Neural cell (in vitro differentiated cells): ENCODE results near the gene ERC2. TPM values are rescaled to one million over a fixed set of nuclear protein-coding genes. Genes with fewer than 3 reads are reported as not detected.

Experiments
- H2AFZ ChIP-seq: fragments of 200-600, 300-800 bp; sonication (generic), shearing (Covaris generic); 2 replicates; pipeline ENCODE4 v1.6.0; 2014; ENCODE audit warnings: low read depth, mild to moderate bottlenecking, antibody characterized with exemption, low read length, moderate library complexity
- H3F3A ChIP-seq: fragments of 200-600 bp; shearing (Covaris generic); 2 replicates; pipeline ENCODE4 v1.6.1; 2016; ENCODE audit warnings: mild to moderate bottlenecking, moderate library complexity, mixed read lengths, antibody characterized with exemption, low read length; ENCODE audit not compliant: insufficient read depth, poor library complexity, severe bottlenecking
- H3K27ac ChIP-seq: fragments of 200-600, 300-800 bp; sonication (generic), shearing (Covaris generic); 2 replicates; pipeline ENCODE4 v1.5.1; 2014; ENCODE audit warnings: mild to moderate bottlenecking, low read length, moderate library complexity
- H3K27me3 ChIP-seq: fragments of 300-800, 200-600 bp; sonication (generic), shearing (Covaris generic); 2 replicates; pipeline ENCODE4 v1.6.0; 2014; ENCODE audit warnings: mild to moderate bottlenecking, low read depth, low read length, moderate library complexity; ENCODE audit not compliant: insufficient read depth
- H3K36me3 ChIP-seq: fragments of 300-800, 200-600 bp; sonication (generic), shearing (Covaris generic); 2 replicates; pipeline ENCODE4 v1.5.1; 2014; ENCODE audit warnings: mild to moderate bottlenecking, antibody characterized with exemption, low read length, moderate library complexity; ENCODE audit not compliant: insufficient read depth
- H3K4me2 ChIP-seq: fragments of 300-800, 200-600 bp; sonication (generic), shearing (Covaris generic); 2 replicates; pipeline ENCODE4 v1.6.0; 2014; ENCODE audit warnings: mild to moderate bottlenecking, low read length
- H3K4me3 ChIP-seq: fragments of 300-800, 200-600 bp; sonication (generic), shearing (Covaris generic); 2 replicates; pipeline ENCODE4 v1.5.1; 2014; ENCODE audit warnings: mild to moderate bottlenecking, low read length, moderate library complexity
- H3K79me2 ChIP-seq: fragments of 200-600 bp; shearing (Covaris generic); replicated peaks from 2 replicates; pipeline ENCODE4 v1.6.0; 2014; ENCODE audit warnings: mild to moderate bottlenecking, low read length, moderate library complexity; ENCODE audit not compliant: insufficient read depth
- H3K9ac ChIP-seq: fragments of 300-800, 200-600 bp; sonication (generic), shearing (Covaris generic); 2 replicates; pipeline ENCODE4 v1.6.1; 2016; ENCODE audit warnings: mild to moderate bottlenecking, low read length, mixed read lengths
- H3K9me2 ChIP-seq: fragments of 200-600 bp; shearing (Covaris generic); 2 replicates; pipeline ENCODE4 v1.6.1; 2016; ENCODE audit warnings: mild to moderate bottlenecking, low read length, mixed read lengths; ENCODE audit not compliant: insufficient read depth
- H3K9me3 ChIP-seq: fragments of 200-600, 300-800 bp; sonication (generic), shearing (Covaris generic); 2 replicates; pipeline ENCODE4 v1.6.1; 2016; ENCODE audit warnings: mild to moderate bottlenecking, mixed run types, low read length, moderate library complexity, mixed read lengths
- H4K20me1 ChIP-seq: fragments of 200-600 bp; shearing (Covaris generic); 2 replicates; pipeline ENCODE4 v1.6.1; 2016; ENCODE audit warnings: mild to moderate bottlenecking, mixed run types; ENCODE audit not compliant: insufficient read depth
- EP300 ChIP-seq: fragments of 450-650 bp; conservative IDR thresholded peaks from 2 replicates; pipeline ENCODE4 v1.6.1; 2014; ENCODE audit warnings: antibody characterized with exemption, mild to moderate bottlenecking, moderate library complexity; ENCODE audit not compliant: poor library complexity, severe bottlenecking
- EZH2 ChIP-seq: fragments of 200-600, 300-800 bp; shearing (Covaris generic), sonication (generic); IDR thresholded peaks from 2 replicates; pipeline ENCODE4 v1.6.1; 2014; ENCODE audit warnings: antibody characterized with exemption, low read length, borderline replicate concordance, mild to moderate bottlenecking; ENCODE audit not compliant: insufficient read depth, poor library complexity, severe bottlenecking
- MXI1 ChIP-seq: fragments of 450-650 bp; conservative IDR thresholded peaks from 2 replicates; pipeline ENCODE4 v1.6.1; 2014; ENCODE audit warnings: antibody characterized with exemption, mild to moderate bottlenecking; ENCODE audit not compliant: poor library complexity, severe bottlenecking
- POLR2AphosphoS5 ChIP-seq: IDR thresholded peaks from 2 replicates; pipeline ENCODE4 v1.6.1; 2012
- RAD21 ChIP-seq: fragments of 450-650 bp; conservative IDR thresholded peaks from 2 replicates; pipeline ENCODE4 v1.6.1; 2014; ENCODE audit warnings: antibody characterized with exemption, mild to moderate bottlenecking, moderate library complexity
- SMC3 ChIP-seq: fragments of 450-650 bp; conservative IDR thresholded peaks from 2 replicates; pipeline ENCODE4 v1.6.1; 2014; ENCODE audit warnings: antibody characterized with exemption, mild to moderate bottlenecking, moderate library complexity; ENCODE audit not compliant: poor library complexity
- TAF1 ChIP-seq: IDR thresholded peaks from 2 replicates; pipeline ENCODE4 v1.6.1; 2012; ENCODE audit warnings: low read depth
- polyA plus RNA-seq: library from polyadenylated mRNA; depleted of rRNA; stranded (reverse); fragments of >200 nt; gene quantifications from 2 replicates; pipeline ENCODE4 v1.2.3, GENCODE V29; 2014
- TF ChIP-seq, protein P1 (sequence below): IDR thresholded peaks from 2 replicates; pipeline ENCODE4 v1.6.1; 2012; ENCODE audit warnings: borderline replicate concordance
- TF ChIP-seq, protein P2 (sequence below): fragments of 450-650 bp; IDR thresholded peaks from 2 replicates; pipeline ENCODE4 v1.5.1; 2014; ENCODE audit warnings: antibody characterized with exemption, mild to moderate bottlenecking, moderate library complexity; ENCODE audit not compliant: poor library complexity, severe bottlenecking

The ERC2 gene
- polyA plus RNA-seq, 1 donor from 2014 or later: 60.4 TPM

DNA sequence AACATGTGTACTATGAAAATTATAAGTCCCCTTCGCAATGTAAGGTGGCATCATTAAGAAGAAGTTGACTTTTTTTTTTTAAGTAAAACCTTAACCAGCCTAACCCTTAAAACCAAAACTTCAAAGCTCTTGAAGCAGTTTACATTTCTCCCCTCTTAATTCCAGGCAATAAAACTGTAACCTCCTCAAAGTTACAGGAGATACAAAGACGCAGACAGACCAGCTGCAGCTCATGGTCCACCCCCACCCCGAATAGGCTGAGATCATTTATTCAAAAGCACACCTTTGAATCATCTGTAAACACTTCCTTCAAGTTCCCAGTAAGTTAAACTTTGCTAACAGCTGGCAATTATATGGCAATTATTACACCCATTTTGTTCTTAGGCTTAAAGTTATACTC, 414.5 kb downstream of the ERC2 start:
- no peaks in the 10 kb centered on the region for H3K27me3 ChIP-seq
- H3K4me2 ChIP-seq: no peak overlapping the region

DNA sequence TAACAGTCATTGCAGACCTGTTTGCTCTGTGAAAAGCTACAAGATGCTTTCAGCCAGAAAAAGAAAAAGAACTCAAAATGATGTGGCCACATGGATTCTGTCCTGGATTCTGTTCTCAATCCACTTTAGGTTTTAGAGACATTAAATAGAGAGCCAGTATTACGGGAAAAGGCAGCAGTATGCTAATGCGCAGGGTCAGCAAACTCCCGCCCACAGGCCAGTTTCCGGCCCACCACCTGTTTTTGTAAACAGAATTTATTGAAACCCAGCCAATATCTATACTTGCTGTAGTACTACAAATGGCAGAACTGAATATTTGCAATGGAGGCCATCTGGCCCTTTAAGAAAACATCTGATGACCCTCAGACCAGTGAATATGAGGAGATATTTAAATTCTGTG, 416.1 kb downstream of the ERC2 start:
- H3K27me3 ChIP-seq: no peaks in the 10 kb centered on the region
- TF ChIP-seq EZH2 (no peak), TAF1 (no peak), MXI1 (no peak), EP300 (no peak), SMC3 (no peak), RAD21 (no peak), POLR2AphosphoS5 (no peak)
- TF ChIP-seq, protein P1, sequence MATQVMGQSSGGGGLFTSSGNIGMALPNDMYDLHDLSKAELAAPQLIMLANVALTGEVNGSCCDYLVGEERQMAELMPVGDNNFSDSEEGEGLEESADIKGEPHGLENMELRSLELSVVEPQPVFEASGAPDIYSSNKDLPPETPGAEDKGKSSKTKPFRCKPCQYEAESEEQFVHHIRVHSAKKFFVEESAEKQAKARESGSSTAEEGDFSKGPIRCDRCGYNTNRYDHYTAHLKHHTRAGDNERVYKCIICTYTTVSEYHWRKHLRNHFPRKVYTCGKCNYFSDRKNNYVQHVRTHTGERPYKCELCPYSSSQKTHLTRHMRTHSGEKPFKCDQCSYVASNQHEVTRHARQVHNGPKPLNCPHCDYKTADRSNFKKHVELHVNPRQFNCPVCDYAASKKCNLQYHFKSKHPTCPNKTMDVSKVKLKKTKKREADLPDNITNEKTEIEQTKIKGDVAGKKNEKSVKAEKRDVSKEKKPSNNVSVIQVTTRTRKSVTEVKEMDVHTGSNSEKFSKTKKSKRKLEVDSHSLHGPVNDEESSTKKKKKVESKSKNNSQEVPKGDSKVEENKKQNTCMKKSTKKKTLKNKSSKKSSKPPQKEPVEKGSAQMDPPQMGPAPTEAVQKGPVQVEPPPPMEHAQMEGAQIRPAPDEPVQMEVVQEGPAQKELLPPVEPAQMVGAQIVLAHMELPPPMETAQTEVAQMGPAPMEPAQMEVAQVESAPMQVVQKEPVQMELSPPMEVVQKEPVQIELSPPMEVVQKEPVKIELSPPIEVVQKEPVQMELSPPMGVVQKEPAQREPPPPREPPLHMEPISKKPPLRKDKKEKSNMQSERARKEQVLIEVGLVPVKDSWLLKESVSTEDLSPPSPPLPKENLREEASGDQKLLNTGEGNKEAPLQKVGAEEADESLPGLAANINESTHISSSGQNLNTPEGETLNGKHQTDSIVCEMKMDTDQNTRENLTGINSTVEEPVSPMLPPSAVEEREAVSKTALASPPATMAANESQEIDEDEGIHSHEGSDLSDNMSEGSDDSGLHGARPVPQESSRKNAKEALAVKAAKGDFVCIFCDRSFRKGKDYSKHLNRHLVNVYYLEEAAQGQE: no peak
- TF ChIP-seq, protein P2, sequence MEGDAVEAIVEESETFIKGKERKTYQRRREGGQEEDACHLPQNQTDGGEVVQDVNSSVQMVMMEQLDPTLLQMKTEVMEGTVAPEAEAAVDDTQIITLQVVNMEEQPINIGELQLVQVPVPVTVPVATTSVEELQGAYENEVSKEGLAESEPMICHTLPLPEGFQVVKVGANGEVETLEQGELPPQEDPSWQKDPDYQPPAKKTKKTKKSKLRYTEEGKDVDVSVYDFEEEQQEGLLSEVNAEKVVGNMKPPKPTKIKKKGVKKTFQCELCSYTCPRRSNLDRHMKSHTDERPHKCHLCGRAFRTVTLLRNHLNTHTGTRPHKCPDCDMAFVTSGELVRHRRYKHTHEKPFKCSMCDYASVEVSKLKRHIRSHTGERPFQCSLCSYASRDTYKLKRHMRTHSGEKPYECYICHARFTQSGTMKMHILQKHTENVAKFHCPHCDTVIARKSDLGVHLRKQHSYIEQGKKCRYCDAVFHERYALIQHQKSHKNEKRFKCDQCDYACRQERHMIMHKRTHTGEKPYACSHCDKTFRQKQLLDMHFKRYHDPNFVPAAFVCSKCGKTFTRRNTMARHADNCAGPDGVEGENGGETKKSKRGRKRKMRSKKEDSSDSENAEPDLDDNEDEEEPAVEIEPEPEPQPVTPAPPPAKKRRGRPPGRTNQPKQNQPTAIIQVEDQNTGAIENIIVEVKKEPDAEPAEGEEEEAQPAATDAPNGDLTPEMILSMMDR: no peak
- no peak overlapping the region for H3K4me3 ChIP-seq
- H3F3A ChIP-seq: no peaks in the 10 kb centered on the region
- H4K20me1 ChIP-seq: no peaks in the 10 kb centered on the region
- H3K9ac ChIP-seq: no peak overlapping the region
- no peak overlapping the region for H3K4me2 ChIP-seq
- H3K9me2 ChIP-seq: no peaks in the 10 kb centered on the region
- H3K9me3 ChIP-seq: no peaks in the 10 kb centered on the region
- H3K27ac ChIP-seq: no peak overlapping the region
- no peak overlapping the region for H2AFZ ChIP-seq
- H3K79me2 ChIP-seq: no peaks in the 10 kb centered on the region
- no peaks in the 10 kb centered on the region for H3K36me3 ChIP-seq

More for the DNA sequence above, 414.5 kb downstream of the ERC2 start:
- Histone ChIP-seq H3K36me3 (no peaks in the 10 kb centered on the region), H3F3A (no peaks in the 10 kb centered on the region), H3K27ac (no peak overlapping the region), H3K9me2 (no peaks in the 10 kb centered on the region), H3K9ac (no peak overlapping the region), H4K20me1 (no peaks in the 10 kb centered on the region), H3K4me3 (no peak overlapping the region), H3K9me3 (no peaks in the 10 kb centered on the region), H3K79me2 (no peaks in the 10 kb centered on the region), H2AFZ (no peak overlapping the region)
- TF ChIP-seq EP300: no peak
- TF ChIP-seq, protein P2: no peak
- no peak for TF ChIP-seq MXI1
- TF ChIP-seq EZH2: no peak
- TF ChIP-seq SMC3: no peak
- no peak for TF ChIP-seq TAF1
- no peak for TF ChIP-seq POLR2AphosphoS5
- no peak for TF ChIP-seq RAD21
- TF ChIP-seq, protein P1: no peak
